Calu3 (cell line): ENCODE results near the gene TOGARAM2. TPM values are rescaled to one million over a fixed set of nuclear protein-coding genes. Genes with fewer than 3 reads are reported as not detected.

Source experiments
- BruUV-seq: library from RNA; stranded (reverse); fragments of 400-500 nt; replicated peaks from 2 replicates; lab custom pipeline; 2021; lab: Mats Ljungman, UMichigan
- CTCF ChIA-PET: fragments of 300-600 bp; sonication (Branson Sonifier 250); formaldehyde crosslinking; loops from one replicate; lab custom pipeline; 2022; ENCODE audit warnings: antibody characterized with exemption; lab: Charles Lee
- DNase-seq: peaks from one replicate; pipeline ENCODE4 v3.0.0; 2022
- H3K27ac Mint-ChIP-seq: one replicate; pipeline ENCODE4 v1.8.0; 2022; ENCODE audit warnings: mixed read lengths; ENCODE audit not compliant: unreplicated experiment
- H3K27me3 Mint-ChIP-seq: one replicate; pipeline ENCODE4 v1.8.0; 2022; ENCODE audit warnings: mixed read lengths; ENCODE audit not compliant: unreplicated experiment
- H3K36me3 Mint-ChIP-seq: one replicate; pipeline ENCODE4 v1.8.0; 2022; ENCODE audit warnings: mild to moderate bottlenecking, moderate library complexity, mixed read lengths; ENCODE audit not compliant: insufficient read depth, unreplicated experiment
- H3K4me1 Mint-ChIP-seq: one replicate; pipeline ENCODE4 v1.8.0; 2022; ENCODE audit warnings: mild to moderate bottlenecking, low read depth, mixed read lengths; ENCODE audit not compliant: unreplicated experiment
- H3K4me3 Mint-ChIP-seq: one replicate; pipeline ENCODE4 v1.8.0; 2022; ENCODE audit warnings: mild to moderate bottlenecking, low read depth, moderate library complexity, mixed read lengths; ENCODE audit not compliant: unreplicated experiment
- H3K9me3 Mint-ChIP-seq: one replicate; pipeline ENCODE4 v1.8.0; 2022; ENCODE audit warnings: low read depth, mixed read lengths; ENCODE audit not compliant: unreplicated experiment
- CTCF ChIP-seq: fragments of 200-600 bp; IDR thresholded peaks from one replicate; pipeline ENCODE4 v1.8.0; 2022; ENCODE audit warnings: antibody characterized with exemption; ENCODE audit not compliant: unreplicated experiment
- intact Hi-C: fragments of 100-400 bp; cut with micrococcal nuclease; formaldehyde crosslinking; loops from one replicate; pipeline ENCODE4 v1.10.0; 2022; ENCODE audit not compliant: unreplicated experiment
- total RNA-seq: library from RNA; stranded (reverse); gene quantifications from 2 replicates; pipeline ENCODE4 v1.2.3, GENCODE V29; 2022

TOGARAM2 gene
- total RNA-seq, 1 experiment from 2014 or later: 0.85 TPM

GRCh38 chr2:29009270-29009669, 28.2 kb downstream of the TOGARAM2 start:
- TF ChIP-seq CTCF: no peak
- Mint-ChIP-seq H3K4me3 (no peak overlapping the region), H3K36me3 (no peaks in the 10 kb centered on the region), H3K4me1 (peaks cover 9% of the 10 kb centered on the region), H3K27ac (no peak overlapping the region), H3K27me3 (no peaks in the 10 kb centered on the region), H3K9me3 (no peaks in the 10 kb centered on the region)
- intact Hi-C loops: no loop called here
- DNase-seq: no peak
- BruUV-seq: no TSS peak
- CTCF ChIA-PET: no interaction called here

GRCh38 chr2:29009711-29010677, 28.9 kb downstream of the TOGARAM2 start:
- H3K27ac Mint-ChIP-seq: no peak overlapping the region
- intact Hi-C loops: no loop called here
- CTCF ChIA-PET: no interaction called here
- H3K27me3 Mint-ChIP-seq: no peaks in the 10 kb centered on the region
- H3K4me1 Mint-ChIP-seq: peaks cover 9% of the 10 kb centered on the region
- H3K4me3 Mint-ChIP-seq: no peak overlapping the region
- no peak for DNase-seq
- BruUV-seq: no TSS peak
- H3K9me3 Mint-ChIP-seq: no peaks in the 10 kb centered on the region
- no peaks in the 10 kb centered on the region for H3K36me3 Mint-ChIP-seq
- no peak for TF ChIP-seq CTCF

GRCh38 chr2:29010946-29011345, 29.8 kb downstream of the TOGARAM2 start:
- TF ChIP-seq CTCF: no peak
- DNase-seq: no peak
- Mint-ChIP-seq H3K9me3 (no peaks in the 10 kb centered on the region), H3K4me1 (peaks cover 9% of the 10 kb centered on the region), H3K4me3 (no peak overlapping the region), H3K36me3 (no peaks in the 10 kb centered on the region), H3K27ac (no peak overlapping the region), H3K27me3 (peaks cover 2% of the 10 kb centered on the region)
- intact Hi-C loops: no loop called here
- BruUV-seq: no TSS peak
- CTCF ChIA-PET: interaction anchor here (1.5 kb wide), 1 partner anchor 34 kb away, joined by 8 read pairs; no protein-coding TSS in a partner anchor

- no peak overlapping the region for H3K27ac Mint-ChIP-seq
- DNase-seq: no peak
- no peaks in the 10 kb centered on the region for H3K9me3 Mint-ChIP-seq
- CTCF ChIA-PET: interaction anchor here (1.0 to 1.5 kb wide), 3 partner anchors 18 to 47 kb away, joined by 3 to 8 read pairs (median 3); no protein-coding TSS in a partner anchor
- H3K4me3 Mint-ChIP-seq: no peak overlapping the region
- no peak for TF ChIP-seq CTCF
- peaks cover 8% of the 10 kb centered on the region for H3K27me3 Mint-ChIP-seq
- intact Hi-C loops: no loop called here
- no peaks in the 10 kb centered on the region for H3K36me3 Mint-ChIP-seq
- peaks cover 9% of the 10 kb centered on the region for H3K4me1 Mint-ChIP-seq
- BruUV-seq: no TSS peak
Measured at GRCh38 chr2:29011418-29012060, 30.4 kb downstream of the TOGARAM2 start.
